ENCODE results near the gene CHST11.

CHST11 gene

DNA sequence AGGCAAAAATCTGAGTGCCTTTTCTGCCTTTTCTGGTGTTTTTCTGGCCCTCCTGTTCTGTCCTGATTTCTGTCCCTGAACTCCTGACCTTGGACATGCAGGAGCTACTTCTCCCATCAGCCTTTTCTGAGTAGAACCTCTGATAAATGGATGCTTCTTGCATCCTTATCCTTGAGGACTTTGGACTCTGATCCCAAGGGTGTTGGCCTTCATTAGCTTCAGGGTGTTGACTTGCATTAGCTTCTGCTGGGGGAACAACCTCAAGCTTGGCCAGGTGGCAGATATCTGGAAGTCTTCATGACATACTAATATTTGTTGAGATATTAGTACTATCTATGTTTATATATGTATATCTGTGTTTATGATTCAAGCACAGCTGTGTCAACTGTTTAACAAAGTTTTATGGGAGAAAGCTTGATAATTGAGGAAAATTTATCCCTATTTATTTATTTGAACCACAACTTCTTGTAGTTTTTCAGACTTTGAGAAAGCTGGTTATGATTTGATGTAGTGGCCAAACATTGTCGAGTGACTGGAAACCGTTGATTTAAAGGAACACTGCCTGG, 124.3 kb downstream of the CHST11 start:
- no peak for TF ChIP-seq CTCF (conservative IDR thresholded peaks at IDR 0.05; ENCODE audit: low read depth, low read length)
- no peak for DNase-seq (ENCODE audit: low read depth)
- no peak overlapping the region for H3K4me3 ChIP-seq (ENCODE audit: low read length)

DNA sequence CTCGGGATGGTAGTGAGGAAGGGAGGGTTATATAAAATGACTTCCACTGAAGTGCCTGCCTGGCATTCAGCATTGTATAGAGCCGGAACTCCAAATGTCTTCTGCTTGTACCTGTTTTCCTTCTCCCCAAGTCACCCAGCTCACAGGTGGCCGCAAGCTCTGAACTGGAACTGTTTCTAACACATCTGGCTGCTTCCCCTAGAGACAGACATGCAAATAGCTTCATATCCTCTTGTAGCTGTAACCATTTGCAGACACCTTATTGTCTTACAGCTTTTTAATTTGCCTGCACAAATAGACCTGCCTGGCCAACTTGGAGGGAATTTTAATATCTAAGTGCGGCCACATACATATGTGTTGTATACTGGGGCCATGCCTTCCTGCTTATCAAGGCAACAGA, 126.0 kb downstream of the CHST11 start:
- TF ChIP-seq CTCF (conservative IDR thresholded peaks at IDR 0.05; ENCODE audit: low read depth, low read length): no peak
- DNase-seq (ENCODE audit: low read depth): no peak
- H3K4me3 ChIP-seq (ENCODE audit: low read length): no peak overlapping the region

GRCh38 chr12:104583301-104583700, 126.6 kb downstream of the CHST11 start:
- H3K4me3 ChIP-seq (ENCODE audit: low read length): no peak overlapping the region
- no peak for DNase-seq (ENCODE audit: low read depth)
- no peak for TF ChIP-seq CTCF (conservative IDR thresholded peaks at IDR 0.05; ENCODE audit: low read depth, low read length)

GRCh38 chr12:104585448-104586055, 128.8 kb downstream of the CHST11 start:
- no peak for DNase-seq (ENCODE audit: low read depth)
- no peak for TF ChIP-seq CTCF (conservative IDR thresholded peaks at IDR 0.05; ENCODE audit: low read depth, low read length)

DNA sequence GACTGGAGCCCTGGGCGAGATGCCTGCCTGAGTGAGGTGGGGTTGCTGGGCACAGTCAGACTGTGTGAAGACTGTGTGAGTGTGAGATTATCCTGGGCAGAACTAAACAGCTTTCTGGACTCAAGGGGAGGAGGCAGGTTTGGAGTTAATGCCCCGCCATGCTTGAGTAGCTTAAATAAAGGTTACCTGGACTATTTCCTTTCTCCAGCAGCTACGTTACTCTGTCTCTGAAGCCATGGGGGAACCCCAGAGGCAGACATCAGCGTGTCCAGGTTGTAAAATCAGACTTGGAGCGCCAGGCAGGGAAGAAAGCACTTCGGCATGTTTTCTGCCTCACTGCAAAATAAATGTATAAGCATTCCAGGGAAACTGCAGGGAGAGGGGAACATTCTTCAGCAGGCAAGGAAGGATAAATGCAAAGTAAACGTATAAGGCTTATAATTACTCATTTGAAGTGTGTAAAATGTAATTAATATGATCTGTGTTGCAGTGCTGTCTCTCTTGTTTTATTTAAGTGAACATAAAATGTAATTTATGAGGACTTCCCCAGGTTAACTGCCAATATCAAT, 129.7 kb downstream of the CHST11 start:
- no peak for TF ChIP-seq CTCF (conservative IDR thresholded peaks at IDR 0.05; ENCODE audit: low read depth, low read length)
- peak overlapping the region; percentile 29 for H3K4me3 ChIP-seq (ENCODE audit: low read length)
- DNase-seq (ENCODE audit: low read depth): no peak

More at GRCh38 chr12:104585448-104586055, 128.8 kb downstream of the CHST11 start:
- H3K4me3 ChIP-seq (ENCODE audit: low read length): no peak overlapping the region

GRCh38 chr12:104588047-104588920, 131.5 kb downstream of the CHST11 start:
- no peak for DNase-seq (ENCODE audit: low read depth)
- TF ChIP-seq CTCF (conservative IDR thresholded peaks at IDR 0.05; ENCODE audit: low read depth, low read length): no peak
- no peak overlapping the region for H3K4me3 ChIP-seq (ENCODE audit: low read length)

All from retinal pigment epithelial cell (primary cell).